ENCODE measurements around the gene ZCCHC14.

Gene ZCCHC14

DNA sequence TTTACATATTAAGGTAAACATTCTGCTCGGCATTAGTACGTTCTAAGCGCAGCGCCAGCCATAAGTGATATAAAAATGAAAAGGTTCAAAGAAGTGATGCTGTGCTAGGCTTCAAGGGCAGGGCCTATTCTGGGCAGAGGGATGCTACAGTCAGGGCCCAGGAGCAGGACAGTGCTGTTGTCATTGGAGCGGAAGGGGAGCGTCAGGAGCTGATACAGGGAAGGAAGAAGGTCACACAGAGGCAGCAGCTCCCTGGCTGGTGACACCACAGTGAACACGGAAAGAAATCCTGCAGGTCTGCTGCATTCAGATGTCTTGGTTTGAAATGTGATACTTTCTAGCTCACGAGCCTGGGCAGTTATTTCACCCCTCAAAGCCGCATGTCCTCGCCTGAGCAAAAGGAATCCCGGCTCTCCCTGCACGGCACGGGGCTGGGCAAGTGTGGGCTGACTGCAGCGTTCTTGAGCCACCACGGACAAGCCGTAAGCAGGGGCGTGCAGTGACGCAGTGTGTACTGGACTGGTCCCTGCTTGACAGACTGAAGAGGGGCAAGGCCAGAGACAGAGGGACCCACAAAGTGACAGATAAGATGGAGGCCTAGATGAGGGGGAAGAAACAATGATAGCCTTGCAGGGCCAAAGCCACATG, 41.1 kb downstream of the ZCCHC14 start:
- no peak for DNase-seq

DNA sequence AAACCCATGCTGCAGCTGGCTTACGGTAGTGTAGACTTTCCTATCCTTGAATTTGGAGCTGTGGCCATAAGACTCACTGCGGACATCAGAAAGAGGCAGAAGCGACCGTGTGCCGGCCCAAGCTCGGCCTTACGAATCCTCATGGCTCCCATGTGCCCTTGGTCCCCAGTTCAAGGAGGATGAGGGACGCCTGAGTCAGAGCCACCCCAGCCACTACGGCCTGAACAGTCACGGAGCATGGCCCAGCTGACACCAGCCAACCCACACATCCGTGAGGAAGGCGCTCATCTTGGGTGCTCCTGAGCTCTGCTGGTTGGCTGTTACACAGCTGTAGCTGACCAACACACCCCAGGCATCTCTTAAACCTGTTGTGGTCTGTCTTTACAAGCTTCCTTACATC, 44.0 kb downstream of the ZCCHC14 start:
- DNase-seq: no peak

DNA sequence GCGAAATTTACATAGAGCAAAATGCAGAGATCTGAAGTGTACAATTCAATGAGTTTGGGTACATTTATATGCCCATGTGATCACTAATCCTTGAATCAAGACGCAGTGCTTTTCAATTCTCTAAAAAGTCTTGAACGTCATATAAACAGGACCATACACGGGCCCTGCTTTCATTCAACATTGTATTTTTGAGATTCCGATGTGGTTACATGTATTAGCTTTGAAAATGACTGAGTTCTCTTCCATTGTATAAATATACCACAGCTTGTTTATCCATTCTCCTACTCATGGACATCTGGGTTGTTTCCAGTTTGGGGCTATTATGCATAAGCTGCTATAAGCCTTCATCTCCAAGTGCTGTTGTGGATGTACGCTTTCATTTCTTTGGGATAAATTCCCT, 45.5 kb downstream of the ZCCHC14 start:
- DNase-seq: no peak

DNA sequence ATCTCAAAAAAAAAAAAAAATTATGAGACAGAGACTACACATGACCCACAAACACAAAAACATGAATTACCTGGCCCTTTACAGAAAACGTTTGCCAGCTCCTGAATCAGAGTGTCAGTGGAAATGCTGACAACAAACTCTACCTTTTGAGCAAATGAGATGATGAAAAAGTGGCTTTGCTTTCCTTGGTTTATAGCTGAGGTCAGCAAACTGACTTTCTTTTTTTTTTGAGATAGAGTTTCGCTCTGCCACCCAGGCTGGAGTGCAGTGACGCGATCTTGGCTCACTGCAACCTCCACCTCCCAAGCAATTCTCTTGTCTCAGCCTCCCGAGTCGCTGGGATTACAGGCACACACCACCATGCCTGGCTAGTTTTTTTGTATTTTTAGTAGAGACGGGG, 46.3 kb downstream of the ZCCHC14 start:
- no peak for DNase-seq

DNA sequence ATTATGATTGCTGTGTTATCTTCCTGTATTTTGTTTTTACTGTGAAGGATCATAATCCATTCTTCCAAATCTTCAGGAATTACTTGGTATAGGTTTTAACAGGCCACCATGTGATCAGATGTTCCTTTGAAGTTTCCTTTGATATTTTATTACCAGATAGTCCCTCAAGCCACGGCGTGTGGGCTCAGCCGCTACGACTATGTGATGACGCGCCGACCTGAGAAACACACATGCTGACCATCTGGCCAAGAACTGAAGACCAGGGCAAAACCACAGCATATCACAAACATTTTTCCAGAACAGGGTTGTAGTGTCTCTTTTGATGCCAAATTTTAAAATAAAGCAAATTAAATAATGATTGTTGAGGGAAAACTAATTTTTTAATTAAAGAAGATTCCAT, 47.3 kb downstream of the ZCCHC14 start:
- no peak for DNase-seq

DNA sequence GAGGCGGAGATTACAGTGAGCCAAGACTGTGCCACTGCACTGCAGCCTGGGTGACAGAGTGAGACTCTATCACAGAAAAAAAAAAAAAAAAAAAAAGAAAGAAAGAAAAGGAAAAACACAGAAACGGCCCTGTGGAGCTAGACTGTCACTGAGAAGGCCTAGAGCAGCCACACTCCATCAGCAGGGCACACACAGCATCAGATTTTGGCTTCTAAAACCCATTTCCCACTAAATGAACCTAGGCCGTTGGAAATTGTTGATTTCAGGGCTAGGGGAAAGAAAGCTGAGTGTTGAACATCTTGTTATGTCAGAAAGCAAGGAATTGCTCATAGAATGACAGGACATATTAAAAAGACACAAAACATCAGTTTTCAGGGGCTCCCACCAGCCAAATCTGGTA, 48.9 kb downstream of the ZCCHC14 start:
- DNase-seq: no peak

DNA sequence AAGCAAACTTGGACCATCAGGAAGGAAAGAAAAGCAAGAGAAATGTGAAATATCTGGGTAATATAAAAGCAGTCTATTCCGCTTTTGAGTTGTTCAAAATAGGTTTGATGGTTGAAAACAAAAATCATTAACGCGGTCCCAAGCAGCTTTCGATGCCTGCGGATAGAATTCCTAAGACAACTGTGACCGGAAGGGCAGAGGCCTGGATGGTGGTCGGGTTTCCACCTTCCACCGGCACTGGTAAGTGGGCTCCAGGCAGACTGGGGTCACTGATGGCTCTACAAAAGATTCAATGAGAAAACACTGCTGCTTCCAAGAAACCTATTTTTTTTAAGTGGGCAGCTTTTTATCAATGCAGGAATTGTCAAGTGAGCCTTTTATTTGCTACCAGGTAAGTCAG, 49.8 kb downstream of the ZCCHC14 start:
- DNase-seq: no peak

DNA sequence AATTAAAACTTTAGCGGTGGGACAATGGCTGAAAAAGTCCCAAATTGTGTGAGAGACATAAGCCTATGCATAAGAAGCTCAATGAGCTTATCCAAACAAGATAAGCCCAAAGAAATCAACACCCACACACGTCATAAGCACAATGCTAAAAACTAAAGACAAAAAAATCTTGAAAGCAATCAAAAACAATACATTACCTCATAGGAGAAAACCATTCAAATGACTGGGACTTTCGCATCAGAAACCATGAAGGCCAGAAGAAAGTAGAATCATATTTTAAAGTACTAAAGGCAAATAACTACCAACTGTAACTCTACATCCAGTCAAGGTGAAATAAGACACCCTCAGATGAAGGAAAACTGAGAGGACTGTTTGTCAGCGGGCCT, 50.2 kb downstream of the ZCCHC14 start:
- DNase-seq: no peak

DNA sequence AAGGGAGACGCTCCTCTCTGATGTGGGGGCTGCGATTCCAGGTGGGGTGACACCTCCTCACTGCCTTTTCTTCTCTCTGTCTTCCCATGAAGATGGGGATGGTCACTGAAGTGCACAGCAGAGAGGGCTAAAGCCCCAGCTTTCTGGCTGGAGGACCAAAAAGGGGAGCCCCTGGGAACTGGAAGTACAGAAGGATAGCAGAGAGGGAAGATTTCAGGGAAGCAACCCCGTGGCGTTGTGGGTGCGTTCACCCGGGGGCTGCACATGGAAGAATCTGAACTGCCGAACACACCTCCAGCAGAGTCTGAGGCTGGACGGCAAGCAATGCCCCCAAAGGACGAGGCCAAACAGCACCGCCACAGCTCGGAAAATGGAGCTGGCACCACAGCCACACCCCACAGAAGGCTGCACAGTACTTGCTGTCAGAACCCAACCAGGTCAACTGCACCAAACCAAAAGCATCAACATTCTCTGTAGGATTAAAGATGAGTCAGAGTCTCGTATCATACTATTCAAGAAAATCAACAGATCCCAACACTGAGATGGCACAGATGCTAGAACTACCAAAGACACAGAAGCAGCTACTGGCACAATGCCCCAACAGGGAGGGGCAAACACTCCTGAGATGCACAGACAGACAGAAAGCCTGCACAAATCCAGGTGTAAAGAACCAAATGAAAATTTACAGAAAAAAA, 50.8 kb downstream of the ZCCHC14 start:
- DNase-seq: no peak

DNA sequence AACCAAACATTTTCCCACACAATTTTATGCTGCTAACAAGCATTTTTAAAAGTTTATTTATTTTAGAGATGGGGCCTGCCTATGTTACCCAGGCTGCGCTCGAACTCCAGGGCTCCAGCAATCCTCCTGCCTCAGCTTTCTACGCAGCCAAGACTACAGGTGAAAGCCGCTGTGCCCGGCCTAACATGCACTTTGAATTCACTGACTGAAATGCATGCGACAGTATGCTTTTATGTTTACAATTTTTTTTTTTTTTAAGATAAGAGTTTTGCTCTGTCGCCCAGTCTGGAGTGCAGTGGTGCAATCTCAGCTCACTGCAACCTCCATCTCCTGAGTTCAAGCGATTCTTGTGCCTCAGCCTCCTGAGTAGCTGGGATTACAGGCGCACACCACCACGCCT, 52.9 kb downstream of the ZCCHC14 start:
- no peak for DNase-seq

DNA sequence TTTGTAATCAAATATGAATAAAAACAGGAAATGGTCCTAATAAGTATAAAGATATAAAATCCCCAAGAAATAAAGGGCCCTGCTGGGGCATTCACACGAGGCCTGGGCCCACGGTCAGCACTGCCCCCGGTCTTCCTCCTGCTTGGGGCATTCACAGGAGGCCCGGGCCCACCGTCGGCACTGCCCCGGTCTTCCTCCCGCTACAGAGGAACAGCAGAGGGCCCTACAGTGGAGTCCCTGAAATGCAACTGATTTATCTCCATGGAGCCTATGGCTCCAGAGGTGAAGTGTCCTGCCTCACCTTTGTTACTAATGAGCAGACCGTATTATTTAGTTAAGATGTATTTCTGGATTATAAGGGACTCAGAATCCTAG, 54.2 kb downstream of the ZCCHC14 start:
- DNase-seq: no peak

DNA sequence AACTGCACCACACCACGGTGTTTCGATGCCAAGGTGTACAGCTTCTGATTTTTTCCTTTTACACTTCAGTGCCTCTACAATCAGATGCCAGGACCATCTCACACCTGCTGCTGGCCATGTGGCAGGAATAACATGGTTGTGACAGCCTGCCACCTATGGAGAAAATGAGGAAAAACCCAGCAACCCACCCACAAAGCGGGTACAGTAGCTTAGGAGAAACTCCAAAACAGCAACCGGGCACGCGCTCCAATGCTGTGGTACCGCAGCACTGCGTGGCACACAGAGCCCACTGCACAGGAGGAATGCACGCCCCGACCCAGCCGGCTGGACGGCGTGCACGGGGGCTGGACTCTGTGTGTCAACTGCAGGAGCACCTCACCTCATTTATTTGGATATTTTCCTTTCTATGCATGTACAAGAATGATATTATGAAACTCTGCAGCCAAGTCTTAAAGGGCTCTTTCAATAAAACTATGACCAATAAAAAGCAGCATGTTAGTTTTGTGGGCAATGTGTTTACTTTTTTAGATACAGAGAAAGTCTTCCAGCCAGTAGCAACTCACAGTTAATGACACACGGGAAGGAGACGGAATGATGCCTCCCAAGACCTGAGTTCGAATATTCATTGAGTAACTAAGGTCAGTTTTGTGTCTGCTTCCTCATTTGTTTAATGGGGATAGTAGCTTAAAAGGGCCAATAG, 54.8 kb downstream of the ZCCHC14 start:
- DNase-seq: no peak

DNA sequence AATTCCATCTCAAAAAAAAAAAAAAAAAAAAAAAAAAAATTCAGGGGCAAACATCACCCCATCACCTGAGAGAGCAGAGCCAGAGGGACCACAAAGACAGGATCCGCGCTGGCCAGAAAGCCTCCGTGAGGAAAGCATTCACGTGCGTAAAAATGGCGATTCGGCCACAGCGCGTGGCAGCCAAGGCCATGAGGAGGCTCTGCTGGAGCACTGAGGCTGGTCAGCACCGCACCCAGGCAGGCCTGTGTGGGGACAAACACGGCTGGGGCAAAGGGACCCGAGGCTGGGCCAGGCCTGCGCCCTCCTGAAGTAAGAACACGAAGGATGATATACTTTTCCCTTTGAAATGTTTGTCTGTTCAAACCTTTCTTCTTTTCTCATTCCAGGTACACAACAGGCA, 55.5 kb downstream of the ZCCHC14 start:
- no peak for DNase-seq

DNA sequence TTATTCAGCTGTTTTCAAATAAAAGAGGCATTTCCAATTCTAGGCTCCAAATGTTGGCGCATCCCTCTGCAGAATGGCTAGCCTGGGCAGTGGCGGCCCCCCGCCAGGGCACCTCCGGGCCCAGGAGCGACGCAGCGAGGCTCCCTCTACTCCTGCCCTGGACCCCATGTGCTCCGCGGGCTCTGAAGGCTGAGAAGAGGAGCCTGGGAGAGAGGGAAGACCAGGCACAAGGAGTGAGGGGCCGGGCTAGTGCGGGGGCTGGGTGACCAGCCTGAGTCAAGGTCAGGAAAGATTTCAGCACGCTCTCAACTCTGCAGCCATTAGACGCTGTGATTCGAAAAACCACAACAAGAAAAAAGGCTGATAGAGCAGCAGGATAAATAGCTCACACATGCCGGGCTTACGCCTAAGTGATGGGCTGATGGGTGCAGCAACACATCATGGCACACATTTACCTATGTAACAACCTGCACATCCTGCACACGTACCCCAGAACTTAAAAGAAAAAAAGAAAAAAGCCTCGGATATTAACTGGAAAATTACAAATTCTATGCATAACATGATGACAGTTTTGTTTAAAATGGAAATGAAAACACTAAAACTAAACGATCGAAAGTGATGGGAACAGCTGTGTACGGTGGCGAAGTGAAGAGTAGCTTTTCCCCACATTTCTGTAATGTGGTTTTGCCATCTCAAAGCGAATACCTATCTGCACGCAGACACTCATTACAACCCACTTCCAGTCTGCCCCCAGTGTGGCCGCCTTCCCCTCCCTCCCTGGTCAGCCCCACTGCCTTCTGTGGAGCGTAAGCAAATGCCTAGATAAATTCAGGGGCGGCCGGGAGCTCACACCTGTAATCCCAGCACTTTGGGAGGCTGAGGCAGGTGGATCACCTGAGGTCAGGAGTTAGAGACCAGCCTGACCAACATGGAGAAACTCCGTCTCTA, 56.3 kb downstream of the ZCCHC14 start:
- no peak for DNase-seq

DNA sequence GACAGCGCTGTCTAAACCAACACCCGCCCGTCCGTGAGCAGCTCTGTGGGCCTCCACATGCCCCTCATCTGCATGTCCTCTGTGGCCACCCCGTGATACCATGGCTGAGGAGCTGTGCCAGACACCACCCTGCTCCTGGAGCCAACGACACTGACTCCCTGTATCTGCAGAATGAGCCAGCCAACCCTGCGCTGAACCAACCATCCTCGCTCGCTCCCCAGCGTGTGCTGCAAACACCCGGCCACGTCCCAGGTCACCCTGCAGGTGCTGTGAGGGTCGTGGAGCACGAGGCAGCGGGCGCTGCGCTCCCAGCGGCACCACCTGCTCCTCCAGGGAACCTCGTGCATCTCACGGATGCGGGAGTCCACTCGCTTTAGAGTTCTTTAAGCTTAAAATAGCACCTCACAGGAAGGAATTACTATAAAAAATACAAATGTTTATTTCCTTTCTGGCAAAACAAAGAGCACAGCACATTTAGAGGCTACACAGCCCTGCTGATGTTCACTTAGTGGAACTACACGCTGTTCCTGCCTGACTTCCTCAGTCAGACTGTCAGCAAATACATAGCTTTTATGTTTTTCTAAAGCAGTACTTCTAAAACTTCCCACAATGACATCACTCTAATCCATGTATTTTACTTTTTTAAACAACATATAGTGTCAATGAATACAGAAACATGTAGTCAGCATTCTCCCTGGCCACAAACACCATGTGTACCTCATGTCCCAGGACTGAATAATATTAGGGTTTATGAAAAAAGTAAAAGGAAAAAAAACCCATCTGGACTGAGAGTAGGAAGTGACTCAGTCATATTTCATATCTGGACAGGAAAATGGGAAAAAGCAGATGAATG, 57.2 kb downstream of the ZCCHC14 start:
- DNase-seq: no peak

DNA sequence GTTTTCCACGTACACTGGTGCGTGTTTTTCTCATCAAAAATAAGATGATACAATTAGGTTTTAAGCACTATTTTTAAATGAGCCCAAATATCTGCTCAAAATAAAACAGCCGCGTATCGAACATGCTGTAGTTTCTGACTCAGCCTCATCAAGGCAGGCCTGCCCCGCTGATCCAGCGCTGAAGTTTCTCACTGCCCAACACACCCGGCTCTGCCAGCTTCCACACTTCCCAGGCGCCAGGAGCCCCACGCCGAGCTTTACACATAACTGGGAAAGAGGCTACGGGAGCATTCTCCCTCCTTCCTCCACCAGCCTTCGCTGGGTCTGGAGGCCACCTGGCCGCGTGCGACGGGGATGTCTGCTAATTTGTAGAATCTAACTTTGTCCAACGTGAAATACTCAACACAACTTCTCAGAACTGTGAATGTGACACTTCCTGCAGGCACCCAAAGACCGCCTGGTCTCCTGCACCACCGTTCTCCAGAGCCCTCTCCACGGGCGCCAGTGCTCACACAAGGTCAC, 58.6 kb downstream of the ZCCHC14 start:
- no peak for DNase-seq

DNA sequence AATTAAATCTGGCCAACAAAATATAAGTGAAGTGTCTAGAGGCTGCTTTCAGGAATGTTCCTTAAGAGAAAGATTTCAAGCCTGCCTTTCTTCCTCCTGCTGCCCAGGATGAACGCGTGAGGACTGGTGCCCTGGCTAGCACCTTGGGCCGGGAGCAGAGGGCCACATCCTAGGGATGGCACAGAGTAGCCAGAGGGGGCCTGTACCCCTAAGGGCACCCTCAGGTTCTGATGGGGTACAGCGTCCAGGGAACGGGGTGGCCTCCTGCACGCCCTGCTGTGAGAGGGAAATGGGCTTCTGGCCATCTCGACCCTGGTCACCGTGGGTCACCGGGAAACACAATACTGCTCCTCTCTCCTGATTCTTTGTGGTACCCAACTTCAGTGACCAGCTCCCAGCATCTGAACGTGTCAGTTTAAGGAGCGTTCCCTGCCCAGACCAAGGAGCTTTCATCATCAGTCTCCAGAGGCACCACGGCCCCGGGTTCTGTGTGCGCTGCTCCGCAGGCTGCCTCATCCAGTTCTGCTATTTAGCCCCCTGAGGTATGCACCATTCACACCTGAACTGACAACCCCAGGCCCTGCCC, 60.4 kb downstream of the ZCCHC14 start:
- DNase-seq: no peak

DNA sequence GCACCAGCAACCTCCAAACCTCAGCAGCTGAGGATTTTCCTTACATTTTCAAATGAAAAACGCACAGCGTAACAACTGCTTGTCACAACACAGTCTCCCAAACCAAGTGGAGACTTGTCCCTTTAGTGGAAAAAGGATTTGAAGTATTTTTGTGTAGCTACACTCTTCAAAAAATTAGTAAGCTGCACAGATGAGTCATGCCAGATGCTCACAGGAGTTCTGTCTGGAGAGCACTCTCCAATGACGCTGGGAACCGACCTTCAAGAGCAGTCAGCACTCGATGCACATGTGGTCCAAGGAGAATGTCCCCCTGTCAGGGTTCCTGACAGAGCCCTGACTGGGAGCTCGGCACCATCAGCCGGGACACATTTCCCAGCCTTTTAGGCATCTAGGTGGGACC, 60.9 kb downstream of the ZCCHC14 start:
- DNase-seq: no peak

DNA sequence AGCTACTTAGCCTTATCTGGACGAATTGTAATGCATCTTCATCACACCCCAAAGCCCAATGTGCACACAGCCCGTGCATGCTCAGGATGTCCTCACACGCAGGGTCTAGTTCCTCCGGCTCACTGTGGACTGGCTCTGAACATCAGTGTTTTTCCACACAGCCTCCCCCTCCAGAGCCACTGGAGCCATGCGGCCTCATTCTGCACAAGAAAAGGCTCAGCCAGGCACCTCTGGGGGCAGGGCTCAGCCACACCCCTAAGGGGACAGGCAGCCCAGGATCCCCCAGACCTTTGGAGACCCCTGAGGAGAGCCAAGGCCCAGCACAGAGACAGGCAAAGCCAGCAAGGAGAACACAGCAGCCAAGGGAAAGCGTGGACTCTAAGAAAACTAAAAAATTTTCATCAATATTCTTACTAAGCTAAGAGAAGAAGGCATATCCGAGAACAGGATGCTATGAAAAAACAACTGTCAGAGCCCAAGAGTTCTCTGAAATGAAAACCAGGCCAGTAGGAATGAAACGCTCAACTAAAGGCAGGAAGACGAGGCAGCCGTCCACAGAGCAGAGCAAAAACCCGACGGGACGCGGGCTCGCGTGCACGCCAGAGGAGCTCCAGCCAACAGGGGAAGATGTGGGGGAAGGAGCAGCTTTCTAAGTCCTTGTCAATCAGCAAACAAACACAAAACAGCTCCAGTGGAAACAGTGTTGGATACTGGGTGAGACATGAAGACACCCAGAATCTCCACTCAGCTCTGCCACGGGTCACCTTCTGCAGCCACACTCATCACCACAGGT, 66.2 kb downstream of the ZCCHC14 start:
- DNase-seq: no peak

DNA sequence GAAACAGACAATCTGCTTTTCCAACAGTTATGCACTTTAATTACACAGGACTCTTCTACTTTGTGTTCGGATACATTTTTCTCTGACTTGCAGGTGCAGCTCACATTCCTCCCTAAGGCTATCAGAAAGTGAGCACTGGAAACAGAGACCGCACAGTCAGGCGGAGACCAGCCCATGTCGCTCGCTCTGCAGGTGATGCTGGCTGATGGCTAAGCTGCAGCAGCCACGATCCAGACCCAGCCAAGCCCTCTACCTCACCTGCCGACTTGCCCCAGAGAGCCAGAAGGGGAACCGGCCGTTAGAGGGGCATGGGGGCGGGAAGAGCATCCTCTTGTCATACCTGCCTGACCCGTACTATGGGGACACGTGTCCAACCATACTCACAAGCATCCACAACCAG, 66.9 kb downstream of the ZCCHC14 start:
- DNase-seq: no peak

DNA sequence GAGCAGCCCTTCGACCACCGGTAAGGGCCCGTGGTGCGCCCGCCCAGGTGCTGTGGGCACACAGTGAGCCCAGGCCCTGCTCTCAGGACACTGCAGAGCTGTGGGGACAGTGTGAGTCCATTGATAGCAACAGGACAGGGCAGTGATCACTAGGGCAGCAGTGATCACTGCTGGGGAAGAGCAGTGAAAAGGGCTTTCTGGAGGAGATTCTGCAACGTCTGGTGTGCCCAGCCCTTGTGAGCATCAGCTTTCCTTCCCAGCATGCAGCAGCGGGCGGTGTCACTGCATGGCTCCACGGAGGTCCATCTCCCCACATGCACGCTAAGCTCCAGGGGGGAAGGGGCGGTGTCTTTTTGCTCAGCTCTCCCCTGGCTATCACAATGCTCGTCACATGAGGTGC, 68.6 kb downstream of the ZCCHC14 start:
- no peak for DNase-seq
